T-helper 17 cell (primary cell): ENCODE data around the gene FAM131C. TPM values are rescaled to one million over a fixed set of nuclear protein-coding genes. Genes with fewer than 3 reads are reported as not detected.
A peak's percentile ranks its signal among the peaks of the same experiment; 100 is the strongest.

Experiments
- ATAC-seq: fragments of 150-1000 bp; cut with Tn5 transposase; 2 replicates; pipeline ENCODE4 v1.10.0; 2021; ENCODE audit warnings: mild to moderate bottlenecking, moderate library complexity
- DNase-seq, 3 donors: peaks; one replicate each; pipeline versions ENCODE4 v3.0.0 to v3.0.0-alpha.2; 2020 to 2021
- H3K9me3 ChIP-seq: one replicate; pipeline ENCODE4 v1.7.0; 2013; ENCODE audit warnings: low read length, mild to moderate bottlenecking; ENCODE audit not compliant: control insufficient read depth, poor library complexity, severe bottlenecking
- H3K27ac Mint-ChIP-seq: one replicate; pipeline ENCODE4 v1.8.0; 2022; ENCODE audit warnings: mild to moderate bottlenecking, moderate library complexity, mixed read lengths
- H3K27me3 Mint-ChIP-seq: one replicate; pipeline ENCODE4 v1.8.0; 2022; ENCODE audit warnings: mixed read lengths
- H3K36me3 Mint-ChIP-seq: one replicate; pipeline ENCODE4 v1.8.0; 2022; ENCODE audit warnings: low read depth, mixed read lengths
- H3K4me1 Mint-ChIP-seq: one replicate; pipeline ENCODE4 v1.8.0; 2022; ENCODE audit warnings: mild to moderate bottlenecking, mixed read lengths
- H3K4me3 Mint-ChIP-seq: one replicate; pipeline ENCODE4 v1.8.0; 2022; ENCODE audit warnings: mild to moderate bottlenecking, moderate library complexity, mixed read lengths
- total RNA-seq, 4 donors: library from RNA in 2 of 4; stranded (reverse) in 2 of 4; gene quantifications; one replicate each; pipeline ENCODE4 v1.2.3 and lab custom pipeline; 2022 to 2026

The FAM131C gene
- not detected for total RNA-seq
- 0 reads per million in 2 donors for total RNA-seq (lab: John Stamatoyannopoulos, UW)

GRCh38 chr1:16073490-16074119, at the start of gene FAM131C:
Gene FAM131C (minus strand): TSS chr1:16073651. CDS start chr1:16073442, 209 bp downstream.
- H3K4me1 Mint-ChIP-seq: peaks cover 23% of the 10 kb centered on the region
- H3K27me3 Mint-ChIP-seq: peaks cover 11% of the 10 kb centered on the region
- H3K4me3 Mint-ChIP-seq: peak within 1 kb of the TSS; percentile 86
- H3K9me3 ChIP-seq: no peaks in the 10 kb centered on the region
- peak; percentile 30 to 47 (median 43) for DNase-seq
- peak within 1 kb of the TSS; percentile 63 for H3K27ac Mint-ChIP-seq
- H3K36me3 Mint-ChIP-seq: no peaks in the 10 kb centered on the region
- ATAC-seq: peak; percentile 94

DNA sequence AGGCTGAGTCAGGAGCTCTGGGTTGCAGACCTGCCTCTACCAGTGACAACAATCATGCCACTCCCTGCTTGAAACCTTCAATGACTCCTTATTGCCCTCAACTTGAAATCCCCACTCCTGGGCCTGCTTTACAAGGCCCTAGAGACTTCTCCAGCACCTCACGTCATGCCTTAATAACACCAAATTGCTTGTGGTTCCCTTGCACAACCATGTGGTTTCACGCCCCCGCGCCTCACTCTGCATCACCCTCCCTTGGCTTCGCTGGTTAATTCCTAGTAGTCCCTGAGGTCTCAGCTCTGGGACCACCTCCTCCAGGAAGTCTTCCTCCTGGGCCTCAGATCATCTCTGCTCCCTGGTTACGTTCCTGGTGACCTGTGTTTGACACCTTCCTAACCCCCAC, 49.5 kb upstream of the FAM131C start:
- Mint-ChIP-seq H3K4me1 (peaks cover 4% of the 10 kb centered on the region), H3K27ac (no peak overlapping the region), H3K36me3 (no peaks in the 10 kb centered on the region), H3K27me3 (peaks cover 7% of the 10 kb centered on the region), H3K4me3 (no peak overlapping the region)
- DNase-seq (no peak), ATAC-seq (no peak)
- H3K9me3 ChIP-seq: no peaks in the 10 kb centered on the region

DNA sequence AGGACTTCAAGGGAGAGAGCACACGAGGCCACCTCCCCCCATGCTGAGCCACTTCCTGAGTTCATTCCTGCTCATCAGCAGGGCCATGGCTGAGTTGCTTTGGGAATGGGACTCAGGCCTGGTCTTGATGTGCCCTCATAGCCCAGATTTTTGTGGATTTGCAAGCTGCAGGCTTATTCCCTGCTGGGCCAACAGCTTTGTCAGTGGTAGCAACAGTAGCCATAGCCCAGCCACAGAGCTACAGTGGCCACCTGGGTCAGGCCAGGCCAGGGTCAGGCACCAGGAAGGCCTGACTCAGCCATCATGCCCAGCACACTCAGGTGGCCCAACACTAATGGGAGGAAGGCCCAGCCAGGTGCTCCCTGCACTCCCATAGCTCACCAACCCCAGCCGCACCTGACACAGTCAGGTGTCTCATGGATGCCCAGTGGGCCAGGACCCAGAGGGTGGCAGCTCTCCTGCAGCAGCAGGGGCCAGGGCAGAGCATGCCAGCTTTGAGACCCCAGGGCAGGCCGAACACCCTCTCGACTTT, 49.0 kb upstream of the FAM131C start:
- DNase-seq (no peak), ATAC-seq (no peak)
- Mint-ChIP-seq H3K36me3 (no peaks in the 10 kb centered on the region), H3K4me1 (peaks cover 4% of the 10 kb centered on the region), H3K27me3 (peaks cover 7% of the 10 kb centered on the region), H3K27ac (no peak overlapping the region), H3K4me3 (no peak overlapping the region)
- no peaks in the 10 kb centered on the region for H3K9me3 ChIP-seq

DNA sequence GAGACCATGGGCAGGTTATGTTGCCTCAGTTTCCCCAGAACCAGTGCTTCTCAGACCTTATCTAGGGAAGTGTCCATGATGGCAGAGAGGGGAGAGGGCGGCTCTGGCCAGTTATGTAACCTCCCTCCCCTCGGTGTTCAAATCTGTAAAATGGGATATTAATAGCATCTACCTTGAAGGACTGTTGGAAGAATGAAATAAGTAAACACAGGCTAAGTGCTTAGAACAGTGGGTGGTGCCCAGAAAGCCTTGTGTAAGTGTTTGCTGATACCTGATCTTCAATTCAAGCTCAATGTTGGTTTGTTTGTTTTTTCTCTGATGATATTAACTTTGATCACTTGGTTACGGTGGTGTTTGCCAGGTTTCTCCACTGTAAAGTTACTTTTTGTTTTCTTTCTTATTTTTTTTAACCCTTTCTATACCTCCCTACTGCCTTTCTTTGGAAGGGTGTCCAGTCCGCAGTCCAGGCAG, 47.5 kb upstream of the FAM131C start:
- peaks cover 7% of the 10 kb centered on the region for H3K4me1 Mint-ChIP-seq
- H3K9me3 ChIP-seq: no peaks in the 10 kb centered on the region
- H3K27ac Mint-ChIP-seq: no peak overlapping the region
- DNase-seq (no peak), ATAC-seq (no peak)
- peaks cover 9% of the 10 kb centered on the region for H3K27me3 Mint-ChIP-seq
- H3K4me3 Mint-ChIP-seq: no peak overlapping the region
- no peaks in the 10 kb centered on the region for H3K36me3 Mint-ChIP-seq

DNA sequence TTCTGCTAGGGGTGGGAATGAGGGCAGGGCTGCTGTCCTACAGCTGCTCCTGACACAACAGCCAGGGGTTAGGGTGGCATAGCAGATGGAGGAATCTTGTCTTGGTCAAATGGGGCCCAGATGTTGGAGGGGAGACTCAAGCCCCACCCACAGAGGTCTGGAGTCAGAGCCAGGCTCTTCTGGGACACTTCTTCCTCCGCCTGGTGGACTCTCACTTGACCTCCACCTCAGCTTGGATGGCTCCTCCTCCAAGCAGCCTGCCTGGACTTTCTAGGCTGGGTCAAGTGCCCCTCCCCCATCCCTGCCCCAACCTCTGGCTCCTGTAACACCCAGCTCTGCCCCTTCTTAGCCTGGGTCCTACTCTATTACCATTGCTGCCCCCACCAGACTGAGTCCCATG, 47.0 kb upstream of the FAM131C start:
- ATAC-seq: no peak
- peaks cover 7% of the 10 kb centered on the region for H3K4me1 Mint-ChIP-seq
- DNase-seq: no peak
- H3K9me3 ChIP-seq: no peaks in the 10 kb centered on the region
- H3K27ac Mint-ChIP-seq: no peak overlapping the region
- peaks cover 5% of the 10 kb centered on the region for H3K27me3 Mint-ChIP-seq
- no peaks in the 10 kb centered on the region for H3K36me3 Mint-ChIP-seq
- no peak overlapping the region for H3K4me3 Mint-ChIP-seq

DNA sequence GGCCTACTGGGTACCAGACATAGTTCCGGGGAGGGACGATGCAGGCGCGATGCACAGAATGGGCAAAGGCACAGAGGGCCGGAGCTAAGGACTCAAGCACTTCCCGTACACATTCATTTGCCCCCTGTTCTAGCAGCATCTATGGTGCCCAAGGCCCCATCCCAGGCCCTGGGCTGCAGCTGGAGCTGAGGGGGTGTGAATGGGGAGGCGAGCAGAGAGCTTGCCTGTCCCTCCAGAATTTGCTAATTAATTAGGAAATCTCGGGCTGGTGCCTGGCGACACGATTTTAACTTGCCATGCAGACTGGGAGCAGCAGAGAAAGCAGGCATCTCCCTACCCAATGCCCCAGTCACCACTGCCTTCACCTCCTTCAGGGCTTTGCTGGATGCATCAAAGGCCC, 46.5 kb upstream of the FAM131C start:
- H3K4me3 Mint-ChIP-seq: no peak overlapping the region
- no peak overlapping the region for H3K27ac Mint-ChIP-seq
- no peak for DNase-seq
- no peaks in the 10 kb centered on the region for H3K9me3 ChIP-seq
- peaks cover 5% of the 10 kb centered on the region for H3K27me3 Mint-ChIP-seq
- H3K4me1 Mint-ChIP-seq: peaks cover 7% of the 10 kb centered on the region
- no peaks in the 10 kb centered on the region for H3K36me3 Mint-ChIP-seq
- no peak for ATAC-seq

- H3K27ac Mint-ChIP-seq: no peak overlapping the region
- DNase-seq: no peak
- peaks cover 5% of the 10 kb centered on the region for H3K27me3 Mint-ChIP-seq
- no peaks in the 10 kb centered on the region for H3K36me3 Mint-ChIP-seq
- ATAC-seq: no peak
- H3K4me1 Mint-ChIP-seq: peaks cover 7% of the 10 kb centered on the region
- no peaks in the 10 kb centered on the region for H3K9me3 ChIP-seq
- no peak overlapping the region for H3K4me3 Mint-ChIP-seq
These were observed 46.1 kb upstream of the FAM131C start for GRCh38 chr1:16119504-16119903.

DNA sequence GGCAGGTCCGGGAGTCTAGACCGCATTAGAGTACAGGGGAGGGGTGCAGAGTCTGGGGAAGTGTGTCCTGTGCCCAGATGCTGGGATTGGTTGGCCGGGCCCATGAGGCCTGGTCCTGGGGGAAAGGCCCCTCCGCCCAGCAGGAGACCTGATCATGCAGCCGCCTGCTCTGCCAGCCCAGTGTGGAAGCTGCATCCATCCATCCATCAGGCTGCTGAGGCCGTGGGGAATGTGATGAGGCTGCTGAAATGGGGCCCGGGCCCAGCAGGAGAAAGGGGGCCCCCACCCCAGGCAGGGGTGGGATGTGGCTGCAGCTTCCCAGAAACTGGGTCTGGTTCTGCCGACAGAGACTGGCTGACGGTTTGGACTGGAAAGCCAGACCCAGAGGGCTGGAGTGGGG, 45.3 kb upstream of the FAM131C start:
- H3K4me1 Mint-ChIP-seq: peaks cover 7% of the 10 kb centered on the region
- peaks cover 5% of the 10 kb centered on the region for H3K27me3 Mint-ChIP-seq
- H3K9me3 ChIP-seq: no peaks in the 10 kb centered on the region
- ATAC-seq (no peak), DNase-seq (no peak)
- H3K36me3 Mint-ChIP-seq: no peaks in the 10 kb centered on the region
- H3K4me3 Mint-ChIP-seq: no peak overlapping the region
- H3K27ac Mint-ChIP-seq: no peak overlapping the region

- Mint-ChIP-seq H3K4me1 (peaks cover 7% of the 10 kb centered on the region), H3K4me3 (no peak overlapping the region), H3K27ac (no peak overlapping the region), H3K27me3 (peaks cover 13% of the 10 kb centered on the region), H3K36me3 (no peaks in the 10 kb centered on the region)
- no peak for DNase-seq
- H3K9me3 ChIP-seq: no peaks in the 10 kb centered on the region
- no peak for ATAC-seq
These were observed 44.5 kb upstream of the FAM131C start for GRCh38 chr1:16117936-16118335.

GRCh38 chr1:16117369-16117768, 43.9 kb upstream of the FAM131C start:
- H3K9me3 ChIP-seq: no peaks in the 10 kb centered on the region
- DNase-seq (no peak), ATAC-seq (no peak)
- Mint-ChIP-seq H3K36me3 (no peaks in the 10 kb centered on the region), H3K27ac (no peak overlapping the region), H3K4me1 (peaks cover 4% of the 10 kb centered on the region), H3K4me3 (peak overlapping the region; percentile 55), H3K27me3 (peaks cover 15% of the 10 kb centered on the region)

- H3K4me3 Mint-ChIP-seq: no peak overlapping the region
- no peaks in the 10 kb centered on the region for H3K9me3 ChIP-seq
- peaks cover 22% of the 10 kb centered on the region for H3K27me3 Mint-ChIP-seq
- DNase-seq (no peak), ATAC-seq (no peak)
- no peak overlapping the region for H3K27ac Mint-ChIP-seq
- peaks cover 3% of the 10 kb centered on the region for H3K36me3 Mint-ChIP-seq
- peaks cover 7% of the 10 kb centered on the region for H3K4me1 Mint-ChIP-seq
These were observed 43.2 kb upstream of the FAM131C start for GRCh38 chr1:16116625-16117024.

DNA sequence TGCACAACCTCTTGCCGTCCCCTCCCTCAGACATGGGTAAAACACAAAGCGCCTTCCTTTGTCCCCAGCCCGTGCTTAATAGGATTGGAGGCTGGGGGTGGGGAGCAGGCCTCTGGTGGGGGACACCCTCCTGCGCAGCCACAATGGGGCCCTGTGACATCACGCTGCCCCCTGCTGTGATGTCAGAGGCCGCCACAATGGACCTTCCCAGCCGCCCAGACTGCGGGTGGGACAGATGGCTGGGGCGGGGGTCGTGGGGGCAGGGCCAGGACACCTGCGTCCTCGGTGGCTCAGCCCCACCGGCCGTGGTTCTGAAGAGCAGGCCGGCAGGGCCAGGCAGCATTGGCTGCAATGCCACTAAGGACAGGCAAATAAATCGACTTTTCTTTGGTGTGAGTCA, 42.6 kb upstream of the FAM131C start:
- Mint-ChIP-seq H3K27ac (no peak overlapping the region), H3K4me3 (no peak overlapping the region), H3K4me1 (peaks cover 7% of the 10 kb centered on the region), H3K27me3 (peaks cover 28% of the 10 kb centered on the region), H3K36me3 (peaks cover 5% of the 10 kb centered on the region)
- DNase-seq: no peak
- ATAC-seq: no peak
- no peaks in the 10 kb centered on the region for H3K9me3 ChIP-seq

DNA sequence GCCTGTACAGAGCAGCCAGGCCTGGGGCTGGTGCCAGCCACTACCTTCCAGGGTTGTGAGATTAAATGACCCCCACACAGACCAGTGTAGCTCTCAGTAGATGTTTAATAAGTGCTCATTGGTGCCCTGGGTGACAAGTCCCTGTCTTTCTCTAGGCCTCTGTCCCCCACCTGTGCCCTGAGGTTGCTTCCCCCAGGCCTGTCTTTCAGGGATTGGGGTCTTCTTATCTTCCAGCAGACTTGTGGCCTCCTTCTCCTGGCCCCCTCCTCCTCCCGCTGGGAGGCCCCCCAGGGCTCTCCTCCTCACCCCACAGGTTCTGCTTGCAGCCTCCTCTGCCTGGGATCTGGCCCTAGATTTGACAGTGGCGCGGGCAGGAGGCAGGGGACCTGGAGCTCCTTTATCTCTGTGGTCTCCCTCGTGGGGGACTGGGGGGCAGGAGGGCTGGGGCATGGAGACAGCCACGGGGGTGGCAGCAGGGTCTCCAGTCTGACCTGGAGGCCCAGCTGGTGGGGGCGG, 42.1 kb upstream of the FAM131C start:
- peaks cover 5% of the 10 kb centered on the region for H3K36me3 Mint-ChIP-seq
- peaks cover 28% of the 10 kb centered on the region for H3K27me3 Mint-ChIP-seq
- DNase-seq: no peak
- no peaks in the 10 kb centered on the region for H3K9me3 ChIP-seq
- no peak for ATAC-seq
- no peak overlapping the region for H3K27ac Mint-ChIP-seq
- no peak overlapping the region for H3K4me3 Mint-ChIP-seq
- H3K4me1 Mint-ChIP-seq: peaks cover 7% of the 10 kb centered on the region
